CD4-positive, alpha-beta T cell (primary cell): ENCODE data around the gene ITGAD. TPM values are rescaled to one million over a fixed set of nuclear protein-coding genes. Genes with fewer than 3 reads are reported as not detected.

Source experiments
- ATAC-seq: fragments of 200-7000 bp; cut with Tn5 transposase; one replicate; pipeline ENCODE4 v1.10.0; 2022; ENCODE audit warnings: mild to moderate bottlenecking; ENCODE audit not compliant: poor library complexity
- CTCF ChIA-PET: fragments of 350-600 bp; sonication (Branson Sonifier 250); formaldehyde crosslinking; loops from one replicate; lab custom pipeline; 2021; ENCODE audit warnings: antibody characterized with exemption, inconsistent platforms; lab: Charles Lee
- POLR2A ChIA-PET: fragments of 350-600 bp; sonication (Branson Sonifier 250); formaldehyde crosslinking; loops from one replicate; lab custom pipeline; 2021; ENCODE audit warnings: antibody characterized with exemption, inconsistent platforms; lab: Charles Lee
- DNase-seq, 14 experiments: peaks; one replicate each; pipeline ENCODE4 v3.0.0-alpha.2; 2013 to 2020; ENCODE audit warnings: mixed read lengths in 2 of 14
- H3K27ac ChIP-seq, 2 donors: one replicate each; pipeline versions ENCODE4 v1.5.1 to v1.7.0; 2013; ENCODE audit warnings: low read length in 2 of 2, low read depth in 1 of 2, mild to moderate bottlenecking in 1 of 2
- H3K27me3 ChIP-seq, 2 experiments: 1 replicate in 1 of 2; 2 replicates in 1 of 2; pipeline versions ENCODE4 v1.6.1 to v1.7.0; 2013; ENCODE audit warnings: low read length in 2 of 2, control low read depth in 1 of 2, mild to moderate bottlenecking in 1 of 2, moderate library complexity in 1 of 2; ENCODE audit not compliant: insufficient read depth in 2 of 2, control insufficient read depth in 1 of 2
- H3K36me3 ChIP-seq: one replicate; pipeline ENCODE4 v1.6.1; 2013; ENCODE audit warnings: low read length, control low read depth; ENCODE audit not compliant: insufficient read depth
- H3K4me1 ChIP-seq: one replicate; pipeline ENCODE4 v1.6.1; 2013; ENCODE audit warnings: low read length, control low read depth; ENCODE audit not compliant: insufficient read depth
- H3K4me3 ChIP-seq: one replicate; pipeline ENCODE4 v1.5.1; 2013; ENCODE audit warnings: mild to moderate bottlenecking, low read length, moderate library complexity
- H3K9me3 ChIP-seq, 2 experiments: 1 replicate in 1 of 2; 2 replicates in 1 of 2; pipeline versions ENCODE4 v1.6.1 to v1.7.0; 2013; ENCODE audit warnings: low read length in 2 of 2, mild to moderate bottlenecking in 2 of 2, control low read depth in 1 of 2, moderate library complexity in 1 of 2; ENCODE audit not compliant: control insufficient read depth in 1 of 2, insufficient read depth in 1 of 2
- H3K27ac Mint-ChIP-seq: one replicate; pipeline ENCODE4 v1.8.0; 2020; ENCODE audit warnings: mixed read lengths
- H3K27me3 Mint-ChIP-seq: one replicate; pipeline ENCODE4 v1.8.0; 2021; ENCODE audit warnings: mixed read lengths
- H3K36me3 Mint-ChIP-seq: one replicate; pipeline ENCODE4 v1.8.0; 2021; ENCODE audit warnings: low read depth, mixed read lengths
- H3K4me1 Mint-ChIP-seq: one replicate; pipeline ENCODE4 v1.8.0; 2021; ENCODE audit warnings: low read depth, mixed read lengths
- H3K4me3 Mint-ChIP-seq: one replicate; pipeline ENCODE4 v1.8.0; 2020; ENCODE audit warnings: mild to moderate bottlenecking, mixed read lengths
- H3K9me3 Mint-ChIP-seq: one replicate; pipeline ENCODE4 v1.8.0; 2020; ENCODE audit warnings: mixed read lengths
- CTCF ChIP-seq: fragments of 200-600 bp; IDR thresholded peaks from one replicate; pipeline ENCODE4 v1.8.0; 2022; ENCODE audit warnings: antibody characterized with exemption, mild to moderate bottlenecking
- intact Hi-C, 2 experiments: fragments of 100-400 bp; cut with DNase I in 1 of 2; cut with micrococcal nuclease in 1 of 2; formaldehyde crosslinking; loops; one replicate each; pipeline versions ENCODE4 v1.15.1 to v1.9.0; 2023 to 2025; cut with DNase I, micrococcal nuclease
- total RNA-seq, 174 experiments: library from RNA in 2 of 174; stranded (reverse) in 2 of 174; gene quantifications; one replicate each; pipeline ENCODE4 v1.2.3 and lab custom pipeline; 2021 to 2026

Gene ITGAD
- total RNA-seq, 2 experiments from 2014 or later = not detected

GRCh38 chr16:31411024-31411844 is 18.1 kb downstream of the ITGAD start:
- no peaks in the 10 kb centered on the region for H3K36me3 Mint-ChIP-seq
- intact Hi-C loops = no loop called here
- H3K9me3 ChIP-seq = no peaks in the 10 kb centered on the region
- ATAC-seq (no peak), DNase-seq (no peak)
- H3K4me1 Mint-ChIP-seq = no peaks in the 10 kb centered on the region
- no peaks in the 10 kb centered on the region for H3K9me3 Mint-ChIP-seq
- H3K36me3 ChIP-seq = no peaks in the 10 kb centered on the region
- no peak for TF ChIP-seq CTCF
- ChIA-PET POLR2A (no interaction called here), CTCF (no interaction called here)
- no peak overlapping the region for H3K4me3 ChIP-seq
- H3K4me3 Mint-ChIP-seq = no peak overlapping the region
- H3K27ac ChIP-seq = no peak overlapping the region
- H3K4me1 ChIP-seq = peaks cover 8% of the 10 kb centered on the region
- H3K27me3 Mint-ChIP-seq = no peaks in the 10 kb centered on the region
- no peaks in the 10 kb centered on the region for H3K27me3 ChIP-seq
- no peak overlapping the region for H3K27ac Mint-ChIP-seq

GRCh38 chr16:31412750-31413149 is 19.6 kb downstream of the ITGAD start:
- no peaks in the 10 kb centered on the region for H3K9me3 Mint-ChIP-seq
- Histone ChIP-seq H3K27ac (no peak overlapping the region), H3K4me3 (no peak overlapping the region), H3K4me1 (peaks cover 8% of the 10 kb centered on the region), H3K9me3 (peaks cover 0 to 4% of the 10 kb centered on the region in 2 experiments), H3K27me3 (no peaks in the 10 kb centered on the region), H3K36me3 (no peaks in the 10 kb centered on the region)
- no peak for TF ChIP-seq CTCF
- no peaks in the 10 kb centered on the region for H3K27me3 Mint-ChIP-seq
- POLR2A ChIA-PET = no interaction called here
- no peaks in the 10 kb centered on the region for H3K4me1 Mint-ChIP-seq
- no peak for DNase-seq
- intact Hi-C loops = no loop called here
- ATAC-seq = no peak
- H3K4me3 Mint-ChIP-seq = no peak overlapping the region
- no peaks in the 10 kb centered on the region for H3K36me3 Mint-ChIP-seq
- H3K27ac Mint-ChIP-seq = no peak overlapping the region
- CTCF ChIA-PET = no interaction called here

GRCh38 chr16:31413381-31413780 is 20.2 kb downstream of the ITGAD start:
- no peaks in the 10 kb centered on the region for H3K27me3 ChIP-seq
- H3K9me3 ChIP-seq = peaks cover 0 to 10% of the 10 kb centered on the region in 2 experiments
- TF ChIP-seq CTCF = no peak
- POLR2A ChIA-PET = no interaction called here
- H3K4me1 ChIP-seq = peaks cover 8% of the 10 kb centered on the region
- H3K4me3 ChIP-seq = no peak overlapping the region
- no peak overlapping the region for H3K4me3 Mint-ChIP-seq
- no peaks in the 10 kb centered on the region for H3K4me1 Mint-ChIP-seq
- ATAC-seq (no peak), DNase-seq (no peak)
- intact Hi-C loops = no loop called here
- H3K27ac ChIP-seq = no peak overlapping the region
- H3K9me3 Mint-ChIP-seq = no peaks in the 10 kb centered on the region
- H3K36me3 ChIP-seq = no peaks in the 10 kb centered on the region
- CTCF ChIA-PET = no interaction called here
- H3K27ac Mint-ChIP-seq = no peak overlapping the region
- H3K36me3 Mint-ChIP-seq = no peaks in the 10 kb centered on the region
- peaks cover 5% of the 10 kb centered on the region for H3K27me3 Mint-ChIP-seq
